ENCODE data around the gene JMJD7.

Gene JMJD7

DNA sequence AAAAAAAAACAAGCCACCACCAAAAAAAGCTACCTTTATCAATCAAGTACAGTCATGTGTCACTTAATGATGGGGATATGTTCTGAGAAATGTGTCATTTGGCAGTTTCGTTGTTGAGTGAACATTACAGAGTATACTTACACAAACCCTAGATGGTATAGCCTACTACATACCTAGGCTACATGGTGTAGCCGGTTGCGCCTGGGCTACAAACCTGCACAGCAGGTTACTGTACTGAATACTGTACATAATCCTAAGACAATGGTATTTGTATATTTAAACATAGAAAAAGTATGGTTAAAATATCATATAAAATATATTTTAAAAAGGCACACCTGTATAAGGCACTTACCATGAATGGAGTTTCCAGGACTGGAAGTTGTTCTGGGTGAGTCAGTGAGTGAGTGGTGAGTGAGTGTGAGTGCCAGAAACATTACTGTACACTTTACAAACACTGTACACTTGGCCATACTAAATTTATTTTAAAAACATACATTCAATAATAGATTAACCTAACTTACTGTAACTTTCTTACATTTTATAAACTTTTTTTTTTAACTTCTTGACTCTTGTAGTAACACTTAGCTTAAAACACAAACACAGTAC is 25.9 kb upstream of the JMJD7 start:
- DNase-seq = no peak

DNA sequence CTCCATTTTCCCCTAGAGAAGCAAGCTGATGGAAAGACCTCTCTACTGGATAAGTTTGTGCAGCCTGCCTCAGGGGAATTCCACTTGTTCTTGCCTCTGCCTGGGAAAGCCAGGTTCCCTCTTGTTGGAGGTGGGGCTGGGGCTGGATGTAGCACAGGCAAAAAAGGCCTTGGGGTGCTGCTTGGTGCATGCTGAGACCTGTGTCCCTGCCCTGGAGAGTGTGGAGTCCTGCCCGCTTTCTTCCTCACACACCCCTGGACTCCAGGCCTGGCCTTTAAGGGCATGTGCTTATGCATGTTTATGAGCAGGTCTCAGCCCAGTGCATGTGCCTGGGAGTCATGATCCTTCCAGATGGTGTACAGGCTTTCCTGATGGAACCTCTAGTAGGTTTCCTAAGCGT is 23.5 kb upstream of the JMJD7 start:
- no peak for DNase-seq

DNA sequence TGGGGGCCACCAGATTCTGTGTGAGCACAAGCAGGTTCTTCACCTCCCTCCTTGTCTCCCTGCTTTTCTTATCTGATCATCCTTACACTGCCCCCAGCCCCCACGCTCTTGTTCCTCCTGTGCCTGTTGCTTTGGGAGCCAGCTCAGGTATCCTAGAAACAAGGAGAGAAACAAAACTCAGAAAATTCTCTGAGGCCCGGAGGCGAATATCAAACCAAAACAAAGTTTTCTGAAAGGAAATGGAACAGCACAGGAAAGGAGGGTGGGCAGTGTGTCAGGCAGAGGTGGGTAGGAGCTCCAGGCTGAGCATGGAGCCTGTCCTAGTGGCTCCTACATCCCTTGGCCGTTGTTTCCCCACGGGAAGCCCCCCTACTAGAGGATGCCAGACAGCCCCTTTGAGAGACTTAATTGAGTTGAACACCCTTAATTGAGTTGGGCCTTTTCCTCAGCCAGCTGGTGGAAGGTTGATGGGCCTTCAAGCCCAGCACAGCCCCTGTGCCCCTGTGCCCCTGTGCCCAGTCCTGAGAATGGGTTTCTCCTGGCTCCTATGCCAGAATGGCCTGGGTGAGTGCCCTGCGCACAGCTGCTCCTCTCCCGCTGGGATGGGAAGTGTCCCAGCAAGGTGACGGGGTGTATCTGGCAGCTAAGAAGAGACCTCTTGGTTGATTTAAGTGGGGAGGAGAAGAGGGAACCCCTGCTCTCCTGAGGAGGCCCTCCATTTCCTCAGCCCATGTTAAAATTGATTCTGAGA is 22.8 kb upstream of the JMJD7 start:
- DNase-seq = no peak

DNA sequence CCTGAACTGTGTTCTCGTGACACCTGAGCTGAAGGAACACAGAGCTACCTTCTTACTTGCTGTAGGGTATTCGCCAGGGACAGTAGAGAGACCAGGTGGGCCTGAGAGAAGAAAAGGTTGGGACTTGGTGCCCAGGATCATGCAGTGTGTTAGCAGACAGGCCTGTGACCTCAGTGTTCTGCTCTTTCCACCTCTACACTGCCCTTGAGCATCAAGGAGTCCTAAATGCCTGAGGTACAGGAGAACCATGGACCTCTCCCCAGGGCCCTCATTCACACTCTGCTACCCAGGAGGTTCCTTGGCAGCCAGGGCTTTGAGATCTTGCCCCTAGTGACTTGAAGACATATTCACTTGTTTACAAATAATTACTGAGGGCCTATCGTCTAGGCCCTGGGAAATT is 22.2 kb upstream of the JMJD7 start:
- no peak for DNase-seq

DNA sequence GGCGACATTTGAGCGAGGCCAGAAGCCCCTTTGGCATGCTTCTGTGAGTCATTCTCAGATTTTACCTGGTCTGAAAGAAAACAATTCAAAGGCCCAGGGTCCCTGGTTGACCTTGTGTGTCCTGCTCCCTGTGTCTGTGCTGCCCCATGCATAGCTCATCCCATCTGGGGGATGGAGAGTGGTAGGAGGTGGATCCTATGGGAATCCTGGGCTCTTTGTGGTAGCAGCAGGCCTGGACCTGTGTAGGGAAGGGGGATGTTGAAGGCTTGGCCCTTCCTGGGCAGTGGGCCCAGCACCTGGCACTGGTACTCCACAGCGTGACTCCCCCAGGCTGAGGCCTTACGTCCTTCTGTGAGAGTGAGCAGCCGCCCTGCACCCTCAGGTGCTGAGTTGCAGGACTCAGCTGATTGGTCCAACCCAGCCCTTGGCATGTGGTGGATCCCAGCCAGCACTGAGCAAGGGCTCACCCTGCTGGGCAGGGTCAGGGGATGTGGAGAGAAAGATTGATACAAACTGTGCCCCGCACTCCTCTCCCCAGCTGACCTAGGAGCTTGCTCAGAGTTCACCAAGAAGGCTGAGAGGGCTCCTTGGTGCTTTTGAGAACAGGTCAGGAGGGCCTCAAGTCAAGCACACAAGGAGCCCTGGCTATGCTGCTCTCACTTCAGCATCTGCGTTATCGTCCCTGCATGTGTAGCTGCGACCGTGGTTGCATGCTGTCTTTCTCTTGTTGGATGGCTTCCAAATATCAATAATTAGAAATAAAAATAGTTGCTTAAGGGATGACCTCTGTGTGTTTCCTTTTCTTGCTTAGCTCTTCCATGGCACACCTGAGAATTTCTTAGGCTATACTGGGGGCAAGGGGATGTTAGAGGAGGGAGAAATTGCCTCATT is 21.4 kb upstream of the JMJD7 start:
- no peak for DNase-seq

DNA sequence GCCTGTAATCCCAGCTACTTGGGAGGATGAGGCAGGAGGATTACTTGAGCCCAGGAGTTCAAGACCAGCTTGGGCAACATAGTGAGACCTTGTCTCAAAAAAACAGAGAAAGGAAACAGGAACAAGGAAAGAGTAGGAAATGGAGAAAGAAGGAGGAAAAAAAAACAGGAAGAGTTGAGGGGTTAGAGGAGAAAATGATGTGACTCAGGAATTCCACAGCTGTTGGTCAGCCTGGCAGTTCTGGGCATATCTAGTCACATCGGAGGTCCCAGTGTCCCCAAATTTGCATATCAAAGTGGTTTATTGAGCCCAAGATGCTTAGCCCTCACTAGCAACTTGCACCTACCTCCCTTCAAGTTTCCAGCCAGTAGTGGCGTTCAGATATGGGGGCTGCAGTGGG is 18.8 kb upstream of the JMJD7 start:
- DNase-seq = no peak

DNA sequence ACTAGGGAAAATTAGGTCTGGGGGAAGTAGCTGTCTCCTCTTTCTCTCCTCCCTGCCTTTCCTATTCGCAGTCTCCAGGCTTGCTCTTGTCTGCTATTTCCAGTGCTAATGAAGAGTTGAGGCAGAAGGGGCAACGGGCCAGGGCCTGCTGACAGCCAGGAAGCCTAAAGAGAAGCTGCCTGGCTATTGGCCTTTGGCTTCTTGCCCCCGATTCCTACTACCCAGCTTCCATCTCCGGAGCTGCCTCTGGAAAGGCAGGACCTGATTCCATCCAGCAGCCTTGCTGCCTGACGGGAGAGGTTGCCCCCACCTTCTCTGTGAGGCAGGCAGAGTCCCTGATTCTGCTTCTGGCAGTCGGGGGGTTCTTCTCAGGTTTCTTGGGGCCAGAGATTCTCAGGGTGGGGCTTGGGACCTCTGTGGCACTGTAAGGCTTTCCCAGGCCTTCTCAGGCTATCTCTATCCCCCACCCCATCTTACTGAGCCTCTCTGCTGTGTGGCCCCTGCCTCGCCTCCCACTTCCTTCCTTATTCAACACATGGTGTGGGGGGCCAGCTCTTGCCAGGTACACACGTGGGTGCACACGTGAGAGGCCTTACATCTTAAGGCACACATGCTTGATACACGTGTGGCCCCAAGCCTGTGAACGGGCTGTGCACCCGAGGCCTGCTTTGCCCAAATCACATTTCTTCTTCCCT is 18.2 kb upstream of the JMJD7 start:
- DNase-seq = no peak

DNA sequence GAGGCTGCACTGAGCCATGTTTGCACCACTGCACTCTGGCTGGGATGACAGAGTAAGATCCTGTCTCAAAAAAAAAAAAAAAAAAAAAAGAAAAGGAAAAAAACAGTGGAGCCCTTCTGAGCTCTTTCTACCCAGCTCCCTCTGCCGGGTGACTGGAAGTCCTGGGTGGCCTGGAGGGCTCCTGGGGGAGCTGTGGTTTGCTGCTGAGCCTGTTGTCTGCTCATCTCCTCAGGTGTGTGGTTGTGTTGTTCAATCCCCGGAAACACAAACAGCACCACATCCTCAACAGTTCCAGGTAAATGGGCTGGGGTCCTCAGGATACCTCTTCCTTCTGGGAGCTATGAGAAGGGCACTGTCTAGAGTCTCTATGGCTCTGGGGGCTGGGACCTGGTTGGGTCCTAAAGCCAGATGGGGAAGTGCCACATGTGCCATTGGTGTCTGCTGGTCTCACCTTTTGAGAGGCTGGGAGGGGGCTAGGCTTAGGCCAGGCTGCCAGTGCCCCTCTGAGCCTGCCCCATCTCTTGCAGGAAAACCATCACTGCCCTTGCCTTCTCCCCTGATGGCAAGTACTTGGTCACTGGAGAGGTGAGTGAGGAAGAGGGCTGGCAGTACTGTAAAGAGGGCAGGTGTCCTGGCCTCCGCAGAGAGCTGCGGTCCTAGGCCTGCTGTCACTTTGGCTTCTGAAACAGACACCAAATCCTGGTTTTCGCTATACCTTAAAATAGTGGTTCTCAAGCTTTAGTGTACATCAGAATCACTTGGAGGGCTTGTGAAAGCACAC is 17.1 kb upstream of the JMJD7 start:
- DNase-seq = no peak

DNA sequence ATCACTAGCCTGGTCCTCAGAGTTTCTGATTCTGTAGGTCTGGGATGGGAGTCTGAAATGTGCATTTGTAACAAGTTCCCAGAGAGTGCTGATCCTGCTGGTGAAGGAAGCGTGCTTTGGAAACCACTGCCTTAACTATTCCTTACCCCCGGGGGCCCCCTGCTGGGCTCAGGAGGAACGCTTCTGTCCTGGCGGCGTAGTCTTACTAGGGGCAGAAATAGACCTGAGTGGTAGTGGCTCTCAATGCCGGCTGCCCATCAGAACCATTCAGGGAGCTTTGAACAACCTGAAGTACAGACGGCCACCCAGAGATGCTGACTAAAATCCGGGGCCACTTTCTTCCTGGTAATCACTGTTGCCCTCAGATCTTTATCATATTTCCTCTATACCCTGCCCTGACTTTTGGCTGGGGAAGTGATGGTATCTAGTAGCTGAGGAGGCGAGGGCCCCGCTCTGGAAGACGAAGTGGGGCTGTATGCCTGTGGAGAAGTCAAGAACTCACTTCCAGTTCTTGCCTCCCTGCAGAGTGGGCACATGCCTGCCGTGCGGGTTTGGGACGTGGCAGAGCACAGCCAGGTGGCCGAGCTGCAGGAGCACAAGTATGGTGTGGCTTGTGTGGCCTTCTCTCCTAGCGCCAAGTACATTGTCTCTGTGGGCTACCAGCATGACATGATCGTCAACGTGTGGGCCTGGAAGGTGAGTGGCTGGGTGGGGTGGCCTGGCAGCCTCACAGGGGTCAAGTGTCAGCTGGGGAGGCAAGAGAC is 16.3 kb upstream of the JMJD7 start:
- DNase-seq = peak; percentile 80 to 81

DNA sequence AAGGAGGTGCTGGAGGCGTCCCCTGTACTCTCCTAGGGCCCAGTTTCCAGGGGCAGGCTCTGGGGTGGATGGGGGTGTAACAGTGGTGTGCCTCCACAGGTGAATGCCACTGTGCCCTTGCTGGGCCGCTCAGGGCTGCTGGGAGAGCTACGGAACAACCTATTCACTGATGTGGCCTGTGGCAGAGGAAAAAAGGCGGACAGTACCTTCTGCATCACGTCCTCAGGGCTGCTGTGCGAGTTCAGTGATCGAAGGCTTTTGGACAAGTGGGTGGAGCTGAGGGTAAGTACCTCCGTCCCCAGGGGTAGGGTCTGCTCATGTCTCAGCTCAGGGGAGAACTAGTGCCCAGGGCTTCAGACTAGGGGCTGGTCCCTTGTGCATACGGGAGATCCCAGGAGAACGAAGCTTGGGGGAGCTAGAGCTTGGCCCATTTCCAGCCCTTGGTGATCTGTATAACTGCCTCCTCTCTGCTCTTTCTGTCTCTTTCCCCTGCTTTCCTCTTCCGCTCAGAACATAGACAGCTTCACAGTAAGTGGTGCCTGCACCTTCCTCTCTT is 15.0 kb upstream of the JMJD7 start:
- DNase-seq = no peak

DNA sequence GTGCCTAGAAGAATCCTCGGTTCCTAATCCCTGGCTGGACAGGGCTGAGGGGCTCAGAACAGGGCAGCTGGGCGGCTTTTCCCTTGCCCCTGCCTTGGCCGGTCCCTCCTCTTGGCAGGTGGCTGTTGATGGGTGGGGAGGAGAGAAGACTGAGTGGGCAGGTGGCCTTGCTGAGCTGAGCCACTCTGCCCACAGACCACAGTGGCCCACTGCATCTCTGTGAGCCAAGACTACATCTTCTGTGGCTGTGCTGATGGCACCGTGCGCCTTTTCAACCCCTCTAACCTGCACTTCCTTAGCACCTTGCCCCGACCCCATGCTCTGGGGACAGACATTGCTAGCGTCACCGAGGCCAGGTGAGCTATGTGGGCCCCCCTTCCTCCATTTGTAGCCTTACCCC is 14.5 kb upstream of the JMJD7 start:
- no peak for DNase-seq

DNA sequence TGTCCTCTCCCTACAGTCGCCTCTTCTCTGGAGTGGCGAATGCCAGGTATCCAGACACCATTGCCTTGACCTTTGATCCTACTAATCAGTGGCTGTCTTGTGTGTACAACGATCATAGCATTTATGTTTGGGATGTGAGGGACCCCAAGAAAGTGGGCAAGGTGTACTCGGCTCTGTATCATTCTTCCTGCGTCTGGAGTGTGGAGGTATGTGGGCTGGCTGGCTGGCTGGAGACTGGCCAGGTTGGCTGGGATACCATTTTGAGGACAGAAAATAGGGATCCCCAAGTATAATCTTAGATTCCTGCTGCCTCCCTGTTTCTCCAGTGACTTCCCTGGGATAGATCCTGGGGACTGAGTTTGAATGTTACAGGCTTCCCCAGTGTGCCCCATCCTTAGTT is 13.4 kb upstream of the JMJD7 start:
- DNase-seq = no peak

DNA sequence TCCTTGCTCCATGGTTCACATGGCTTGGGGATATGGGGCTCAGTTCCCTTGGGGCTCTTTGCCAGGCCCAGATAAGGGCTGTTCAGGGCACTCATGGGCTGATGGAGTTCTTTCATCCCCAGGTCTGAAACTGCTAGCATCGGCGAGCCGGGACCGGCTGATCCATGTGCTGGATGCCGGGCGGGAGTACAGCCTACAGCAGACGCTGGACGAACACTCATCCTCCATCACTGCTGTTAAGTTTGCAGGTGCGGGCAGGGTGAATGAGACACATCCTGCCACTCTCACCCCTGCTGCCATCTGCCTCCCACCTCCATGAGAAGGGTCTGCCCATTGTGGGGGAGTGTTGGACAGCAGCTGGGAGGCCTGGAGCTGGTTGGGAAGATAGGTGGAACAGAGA is 11.1 kb upstream of the JMJD7 start:
- no peak for DNase-seq

DNA sequence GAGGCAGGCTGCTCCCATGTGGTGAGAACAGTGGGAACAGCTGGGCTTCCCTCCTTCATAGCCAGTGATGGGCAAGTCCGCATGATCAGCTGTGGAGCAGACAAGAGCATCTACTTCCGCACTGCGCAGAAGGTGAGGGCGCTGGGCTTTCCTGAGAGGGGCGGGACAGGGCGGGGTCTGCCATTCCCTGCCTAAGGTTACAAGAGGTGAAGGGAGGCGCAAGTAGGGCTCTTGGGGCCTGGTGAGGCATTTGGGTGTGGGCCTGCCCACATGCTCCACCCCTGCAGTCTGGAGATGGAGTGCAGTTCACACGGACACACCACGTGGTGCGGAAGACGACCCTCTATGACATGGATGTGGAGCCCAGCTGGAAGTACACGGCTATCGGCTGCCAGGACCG is 10.6 kb upstream of the JMJD7 start:
- no peak for DNase-seq

DNA sequence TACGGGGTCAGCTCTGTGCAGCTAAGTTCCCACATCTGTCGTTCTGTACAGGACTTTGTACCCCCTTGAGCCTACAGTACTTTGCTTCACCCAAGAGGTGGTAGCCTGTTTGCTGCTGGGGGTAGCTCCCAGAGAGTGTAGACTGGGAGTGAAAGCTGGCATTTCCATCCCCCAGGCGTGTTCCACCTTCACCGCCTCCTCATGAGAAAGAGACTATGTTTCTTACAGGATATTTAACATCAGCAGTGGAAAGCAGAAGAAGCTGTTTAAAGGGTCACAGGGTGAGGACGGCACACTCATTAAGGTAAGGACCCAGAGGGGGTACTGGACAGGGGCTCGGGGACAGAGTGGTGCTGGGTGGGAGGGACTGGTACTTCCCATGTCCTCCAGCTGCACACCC is 10.1 kb upstream of the JMJD7 start:
- DNase-seq = no peak

DNA sequence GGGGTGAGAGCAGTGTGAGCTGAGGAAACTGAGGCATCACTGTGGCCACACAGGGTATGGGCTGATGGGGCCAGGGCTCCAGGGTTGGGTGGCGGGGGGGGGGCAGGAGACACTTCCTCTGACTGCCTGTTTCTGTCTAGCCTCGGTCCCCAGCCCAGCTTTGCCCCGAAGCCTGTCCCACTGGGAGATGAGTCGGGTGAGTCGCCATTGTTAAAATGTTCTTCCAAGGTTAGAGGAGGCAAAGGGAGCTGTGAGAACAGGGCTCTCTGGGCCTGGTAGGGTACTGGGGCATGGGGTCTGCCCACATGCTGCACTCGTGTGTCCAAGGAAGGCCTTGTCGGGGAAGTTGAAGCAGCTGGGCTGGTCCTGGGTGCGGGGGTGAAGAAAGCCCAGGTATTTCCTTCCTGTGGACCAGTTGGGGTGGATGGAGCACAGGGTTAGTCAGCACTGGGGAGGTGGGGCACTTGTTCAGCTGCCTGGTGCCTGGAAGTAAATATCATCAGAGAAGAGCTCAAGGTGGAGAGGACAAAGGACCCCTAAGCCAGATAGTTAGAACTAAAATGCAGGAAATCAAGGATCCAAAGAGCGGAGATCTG is 8.3 kb upstream of the JMJD7 start:
- no peak for DNase-seq

DNA sequence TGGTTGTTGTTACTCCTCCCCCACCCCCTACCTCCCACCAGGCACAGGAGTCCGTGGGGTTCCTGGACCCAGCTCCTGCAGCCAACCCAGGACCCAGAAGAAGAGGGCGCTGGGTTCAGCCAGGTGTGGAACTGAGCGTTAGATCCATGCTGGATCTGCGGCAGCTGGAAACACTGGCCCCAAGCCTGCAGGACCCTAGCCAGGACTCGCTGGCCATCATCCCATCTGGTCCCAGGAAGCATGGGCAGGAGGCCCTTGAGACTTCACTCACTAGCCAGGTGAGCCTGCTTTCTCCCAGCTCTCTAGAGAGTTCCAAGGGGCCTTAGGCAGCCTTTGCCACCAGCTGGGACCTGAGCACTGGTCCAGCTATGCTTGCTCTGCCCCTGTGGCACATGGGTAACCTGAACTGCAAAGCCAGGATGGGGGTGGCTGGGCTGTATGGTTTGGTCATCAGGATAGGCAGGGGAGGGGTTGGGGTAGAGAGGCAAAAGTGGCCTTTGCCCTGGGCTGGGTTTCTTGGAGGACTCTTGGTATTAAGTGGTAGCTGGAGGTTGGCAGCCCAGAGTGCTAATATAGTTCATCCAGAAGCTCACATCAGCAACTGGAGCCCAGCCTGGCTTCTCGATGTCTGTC is 7.0 kb upstream of the JMJD7 start:
- no peak for DNase-seq

DNA sequence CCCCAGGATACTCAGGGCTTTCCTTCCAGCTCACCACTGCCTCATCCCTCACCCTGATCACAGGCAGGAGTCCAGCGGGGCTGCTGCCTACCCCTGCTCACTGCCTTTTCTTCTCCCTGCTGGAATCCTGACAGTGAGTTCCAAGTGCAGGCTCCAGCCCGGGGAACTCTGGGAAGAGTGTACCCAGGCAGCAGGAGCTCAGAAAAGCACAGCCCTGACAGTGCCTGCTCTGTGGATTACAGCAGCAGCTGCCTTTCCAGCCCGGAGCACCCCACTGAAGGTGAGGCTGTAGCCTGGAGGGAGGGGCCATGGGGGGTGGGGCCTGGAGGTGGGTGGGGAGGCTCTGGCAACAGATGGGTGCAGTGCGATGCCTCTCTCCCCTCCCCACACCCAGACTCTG is 6.1 kb upstream of the JMJD7 start:
- DNase-seq = no peak

DNA sequence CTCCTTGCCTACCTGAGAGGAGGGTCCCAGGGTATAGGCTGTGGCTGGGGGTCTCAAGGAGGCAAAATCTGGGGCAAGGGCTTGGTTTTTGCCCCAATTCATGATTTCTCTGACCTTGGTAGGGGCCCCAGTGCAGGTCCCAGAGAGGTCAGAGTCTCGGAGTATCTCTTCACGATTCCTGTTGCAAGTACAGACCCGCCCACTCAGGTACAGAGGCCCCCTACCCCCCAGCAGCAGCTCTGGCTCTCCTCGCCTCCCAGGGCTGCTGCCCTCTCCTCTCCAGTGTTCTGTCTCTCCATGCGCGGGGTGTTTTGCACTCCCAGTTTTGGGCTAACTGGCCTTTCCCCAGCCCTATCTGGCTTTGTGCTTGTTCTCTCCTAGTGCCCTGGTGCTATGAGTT is 5.4 kb upstream of the JMJD7 start:
- DNase-seq = no peak

DNA sequence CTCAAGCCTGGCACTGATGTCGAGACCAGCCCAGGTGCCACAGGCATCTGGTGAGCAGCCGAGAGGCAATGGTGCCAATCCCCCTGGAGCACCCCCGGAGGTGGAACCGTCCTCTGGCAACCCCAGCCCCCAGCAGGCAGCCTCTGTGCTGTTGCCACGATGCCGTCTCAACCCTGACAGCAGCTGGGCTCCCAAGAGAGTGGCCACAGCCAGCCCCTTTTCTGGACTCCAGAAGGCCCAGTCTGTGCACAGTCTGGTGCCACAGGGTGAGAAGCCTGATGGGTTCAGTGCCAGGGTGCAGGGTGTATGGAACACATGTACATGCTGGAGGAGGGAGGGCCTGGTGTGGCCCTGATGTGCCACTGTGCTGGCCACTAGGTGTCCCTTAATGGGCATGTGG is 4.9 kb upstream of the JMJD7 start:
- no peak for DNase-seq

DNA sequence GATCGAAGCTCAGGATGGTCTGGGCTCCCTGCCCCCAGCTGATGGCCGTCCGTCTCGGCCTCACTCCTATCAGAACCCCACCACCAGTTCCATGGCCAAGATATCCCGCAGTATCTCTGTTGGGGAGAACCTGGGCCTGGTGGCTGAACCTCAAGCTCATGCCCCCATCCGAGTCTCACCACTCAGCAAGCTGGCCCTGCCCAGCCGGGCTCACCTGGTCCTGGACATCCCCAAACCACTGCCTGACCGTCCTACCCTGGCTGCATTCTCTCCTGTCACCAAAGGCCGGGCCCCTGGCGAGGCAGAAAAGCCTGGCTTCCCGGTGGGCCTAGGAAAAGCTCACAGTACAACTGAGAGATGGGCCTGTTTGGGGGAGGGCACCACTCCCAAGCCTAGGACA is 4.4 kb upstream of the JMJD7 start:
- DNase-seq = no peak

Data from stimulated activated CD4-positive, alpha-beta T cell treated with anti-CD3 and anti-CD28 coated beads, Interleukin-2, amount 100 ng/mL, for 24 hours (primary cell).